Lower leg skin (tissue), 4 donors: ENCODE data around the gene PON2. TPM values are rescaled to one million over a fixed set of nuclear protein-coding genes. Genes with fewer than 3 reads are reported as not detected.
"Not testable (repeated sequence)": the region's sequence is repeated elsewhere in the genome, so short reads cannot be mapped to it uniquely, and the experiment has no call there.

Experiments
- DNase-seq, 2 donors: peaks; one replicate each; pipeline ENCODE4 v3.0.0-alpha.2; 2019; ENCODE audit warnings: low spot score in 2 of 2
- H3K4me3 ChIP-seq: fragments of 200-600 bp; sonication (generic); 2 replicates; pipeline ENCODE4 v1.5.1; 2017; ENCODE audit warnings: mild to moderate bottlenecking, low read depth; ENCODE audit not compliant: poor library complexity, severe bottlenecking
- POLR2A ChIP-seq, 2 donors: fragments of 450-650 bp; IDR thresholded peaks; one replicate each; pipeline ENCODE4 v1.6.1; 2016 to 2017; ENCODE audit warnings: antibody characterized with exemption in 2 of 2, mild to moderate bottlenecking in 1 of 2, moderate library complexity in 1 of 2
- WGBS, 2 donors: methylation state at CpG; one replicate each; pipeline ENCODE4 v1.1.5; 2018; 5-methylcytosine and 5-hydroxymethylcytosine counted together
- intact Hi-C: fragments of 100-400 bp; cut with DNase I; formaldehyde crosslinking; loops from one replicate; pipeline ENCODE4 v1.15.0; 2023; ENCODE audit warnings: low total_unique reads
- total RNA-seq, 4 donors: library from RNA; depleted of rRNA; stranded (reverse); fragments of >200 nt; gene quantifications; one replicate each; pipeline ENCODE4 v1.1.0, GENCODE V29; 2016
- TF ChIP-seq, protein P1 (sequence below), 3 donors: fragments of 450-650 bp; IDR thresholded peaks; one replicate each; pipeline ENCODE4 v1.5.1; 2016; ENCODE audit warnings: antibody characterized with exemption in 3 of 3, mild to moderate bottlenecking in 3 of 3, moderate library complexity in 2 of 3

The PON2 gene
- total RNA-seq, 4 donors from 2014 or later, result 77.7 to 101 (median 86.0) TPM

DNA sequence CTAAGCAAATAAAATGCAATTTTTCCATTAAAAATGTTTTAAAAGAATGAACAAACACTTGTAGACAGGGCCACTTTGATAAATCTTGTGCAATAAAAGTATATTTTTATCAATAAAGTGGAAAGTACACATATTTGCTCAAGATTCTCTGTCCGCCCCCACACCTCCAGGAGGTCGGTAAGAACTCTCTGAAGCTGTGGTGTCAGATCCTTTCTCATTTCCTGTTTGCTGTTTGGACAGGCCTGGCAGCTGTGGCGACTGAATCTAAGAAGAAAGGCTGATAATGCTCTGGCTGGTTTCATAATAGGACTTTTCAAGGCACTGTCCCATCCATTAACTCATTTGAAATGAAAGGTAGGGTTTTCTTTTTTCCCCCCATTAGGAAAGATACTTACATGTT is 35.6 kb upstream of the PON2 start:
- WGBS, 2 donors, result 47 to 52% methylated on average over 3 of the region's 3 CpGs
- TF ChIP-seq, protein P1, sequence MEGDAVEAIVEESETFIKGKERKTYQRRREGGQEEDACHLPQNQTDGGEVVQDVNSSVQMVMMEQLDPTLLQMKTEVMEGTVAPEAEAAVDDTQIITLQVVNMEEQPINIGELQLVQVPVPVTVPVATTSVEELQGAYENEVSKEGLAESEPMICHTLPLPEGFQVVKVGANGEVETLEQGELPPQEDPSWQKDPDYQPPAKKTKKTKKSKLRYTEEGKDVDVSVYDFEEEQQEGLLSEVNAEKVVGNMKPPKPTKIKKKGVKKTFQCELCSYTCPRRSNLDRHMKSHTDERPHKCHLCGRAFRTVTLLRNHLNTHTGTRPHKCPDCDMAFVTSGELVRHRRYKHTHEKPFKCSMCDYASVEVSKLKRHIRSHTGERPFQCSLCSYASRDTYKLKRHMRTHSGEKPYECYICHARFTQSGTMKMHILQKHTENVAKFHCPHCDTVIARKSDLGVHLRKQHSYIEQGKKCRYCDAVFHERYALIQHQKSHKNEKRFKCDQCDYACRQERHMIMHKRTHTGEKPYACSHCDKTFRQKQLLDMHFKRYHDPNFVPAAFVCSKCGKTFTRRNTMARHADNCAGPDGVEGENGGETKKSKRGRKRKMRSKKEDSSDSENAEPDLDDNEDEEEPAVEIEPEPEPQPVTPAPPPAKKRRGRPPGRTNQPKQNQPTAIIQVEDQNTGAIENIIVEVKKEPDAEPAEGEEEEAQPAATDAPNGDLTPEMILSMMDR (IDR thresholded peaks at IDR 0.05), result no peak
- no peak for TF ChIP-seq POLR2A (IDR thresholded peaks at IDR 0.05)
- no peak overlapping the region for H3K4me3 ChIP-seq
- intact Hi-C loops, result loop anchor here (10.0 kb wide), 1 partner anchor 1016 kb away; no protein-coding TSS in a partner anchor
- DNase-seq, result no peak

DNA sequence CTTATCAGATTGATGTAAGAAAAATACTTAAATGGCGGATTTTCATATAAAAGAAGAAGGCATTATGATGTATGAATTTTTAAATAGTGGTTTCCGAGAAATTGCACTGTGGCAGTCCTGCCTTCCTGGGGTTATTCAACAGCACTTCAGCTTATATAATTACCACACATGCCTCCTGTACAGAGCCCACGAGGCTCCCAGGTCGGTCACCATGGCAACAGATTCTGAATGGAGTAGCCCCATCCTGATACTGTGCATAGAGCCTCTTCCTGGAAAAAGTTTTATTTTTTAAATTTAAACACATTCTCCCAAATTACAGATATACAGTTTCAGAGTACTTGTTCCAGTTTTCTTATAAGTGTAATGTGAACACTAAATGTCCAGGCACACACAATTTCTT is 35.0 kb upstream of the PON2 start:
- no peak for TF ChIP-seq POLR2A (IDR thresholded peaks at IDR 0.05)
- TF ChIP-seq, protein P1 (IDR thresholded peaks at IDR 0.05), result no peak
- 73 to 82% methylated on average over 4 of the region's 4 CpGs for WGBS, 2 donors
- intact Hi-C loops, result loop anchor here (10.0 kb wide), 1 partner anchor 1015 kb away; no protein-coding TSS in a partner anchor
- DNase-seq, result no peak
- no peak overlapping the region for H3K4me3 ChIP-seq

DNA sequence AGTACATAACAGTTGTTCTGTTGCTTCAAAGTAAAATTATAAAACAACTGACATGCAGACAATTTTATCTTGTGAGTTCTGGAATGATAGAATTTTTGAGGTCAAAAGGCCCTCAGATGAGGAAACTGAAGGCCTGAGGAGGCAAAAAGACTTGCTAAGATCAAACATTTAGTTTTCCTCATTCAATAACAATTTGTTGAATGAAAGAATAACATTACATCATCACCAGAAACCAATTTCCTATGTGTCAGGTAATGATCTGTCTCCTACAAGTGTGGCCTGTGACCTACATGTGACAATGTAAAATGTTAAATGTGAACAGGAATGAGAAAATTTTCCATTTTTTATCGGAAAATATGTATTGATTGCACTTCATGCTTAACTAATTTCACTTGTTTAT is 34.4 kb upstream of the PON2 start:
- H3K4me3 ChIP-seq, result no peak overlapping the region
- TF ChIP-seq, protein P1 (IDR thresholded peaks at IDR 0.05), result no peak
- TF ChIP-seq POLR2A (IDR thresholded peaks at IDR 0.05), result no peak
- DNase-seq, result no peak
- intact Hi-C loops, result no loop called here
- WGBS, 2 donors, result 89 to 94% methylated on average over 1 of the region's 1 CpG

DNA sequence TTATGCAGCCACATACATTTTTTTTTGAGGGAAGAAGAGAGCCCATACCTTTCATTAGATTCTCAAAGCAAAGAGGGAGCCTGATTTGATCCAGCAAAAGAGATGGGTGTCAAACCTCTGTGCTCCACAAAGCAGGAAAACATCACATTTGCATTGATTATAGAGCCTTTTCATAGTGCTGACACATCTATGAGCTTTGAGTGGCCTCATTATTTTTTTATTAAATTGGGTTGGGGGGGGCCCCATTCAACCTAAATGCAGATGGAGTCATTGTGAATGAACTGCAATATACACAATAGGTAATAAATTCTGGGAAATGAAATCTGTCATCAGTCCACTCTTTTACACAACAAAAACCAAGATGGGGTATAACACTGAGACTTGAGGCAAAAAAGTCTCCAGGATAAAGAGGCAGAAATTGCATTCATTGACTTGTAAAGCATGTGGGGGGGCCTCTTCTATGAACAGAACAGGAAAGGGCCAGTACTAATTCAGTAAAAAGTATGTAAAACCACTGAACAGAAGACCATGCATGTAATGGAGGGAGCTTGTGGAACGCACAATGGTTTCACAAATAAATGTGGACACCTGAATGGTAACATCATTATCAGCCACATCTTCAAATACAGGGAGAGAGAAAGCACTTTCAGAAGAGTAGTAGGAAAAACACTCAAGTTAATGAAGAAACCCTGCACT is 33.2 kb upstream of the PON2 start:
- no peak overlapping the region for H3K4me3 ChIP-seq
- TF ChIP-seq, protein P1 (IDR thresholded peaks at IDR 0.05), result no peak
- TF ChIP-seq POLR2A (IDR thresholded peaks at IDR 0.05), result no peak
- 95 to 100% methylated on average over 1 of the region's 1 CpG for WGBS, 2 donors
- no peak for DNase-seq
- intact Hi-C loops, result no loop called here

DNA sequence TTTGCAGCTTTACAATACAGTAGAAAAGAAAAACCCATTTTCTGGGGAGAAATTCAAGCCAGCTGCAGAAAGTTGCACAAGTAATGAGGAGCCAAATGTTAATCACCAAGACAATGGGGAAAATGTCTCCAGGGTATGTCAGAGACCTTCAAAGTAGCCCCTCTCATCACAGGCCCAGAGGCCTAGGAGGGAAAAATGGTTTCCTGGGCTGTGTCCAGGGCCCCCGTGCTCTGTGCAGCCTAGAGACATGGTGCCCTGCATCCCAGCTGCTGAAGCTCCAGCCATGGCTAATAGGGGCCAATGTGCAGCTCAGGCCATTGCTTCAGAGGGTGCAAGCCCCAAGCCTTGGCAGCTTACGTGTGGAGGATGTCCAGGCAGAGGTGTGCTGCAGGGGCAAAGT is 25.8 kb upstream of the PON2 start:
- WGBS, 2 donors, result 88 to 96% methylated on average over 2 of the region's 2 CpGs
- DNase-seq, H3K4me3 ChIP-seq, intact Hi-C loops: not testable (repeated sequence)

DNA sequence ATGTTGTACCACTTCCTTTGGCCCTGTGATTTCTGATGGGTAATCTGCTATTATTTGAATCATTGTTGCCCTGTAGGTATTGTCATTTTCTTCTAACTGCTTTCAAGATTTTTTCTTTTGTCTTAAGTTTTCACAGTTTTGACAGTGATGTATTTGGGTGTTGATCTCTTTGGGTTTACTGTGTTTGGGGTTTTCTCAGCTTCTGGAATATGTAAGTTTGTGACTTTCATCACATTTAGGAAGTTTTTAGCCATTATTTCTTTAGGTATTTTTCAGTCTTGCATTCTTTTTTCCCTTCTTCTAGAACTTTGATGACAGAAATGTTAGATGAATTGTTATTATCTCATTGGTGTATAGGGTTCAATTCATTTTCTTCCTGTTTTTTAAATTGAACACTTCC is 23.1 kb upstream of the PON2 start:
- intact Hi-C loops, result no loop called here

More for the DNA sequence above, 23.1 kb upstream of the PON2 start:
- no peak overlapping the region for H3K4me3 ChIP-seq
- no peak for DNase-seq
- TF ChIP-seq, protein P1 (IDR thresholded peaks at IDR 0.05), result no peak
- TF ChIP-seq POLR2A (IDR thresholded peaks at IDR 0.05), result no peak
